Non-pigmented ciliary epithelial cell (primary cell): ENCODE results near the gene FAM161A.
"Not testable (repeated sequence)": the region's sequence is repeated elsewhere in the genome, so short reads cannot be mapped to it uniquely, and the experiment has no call there.

Experiments used
- DNase-seq: peaks from one replicate; pipeline ENCODE4 v3.0.0-alpha.2; 2010; ENCODE audit warnings: low read depth

The FAM161A gene

DNA sequence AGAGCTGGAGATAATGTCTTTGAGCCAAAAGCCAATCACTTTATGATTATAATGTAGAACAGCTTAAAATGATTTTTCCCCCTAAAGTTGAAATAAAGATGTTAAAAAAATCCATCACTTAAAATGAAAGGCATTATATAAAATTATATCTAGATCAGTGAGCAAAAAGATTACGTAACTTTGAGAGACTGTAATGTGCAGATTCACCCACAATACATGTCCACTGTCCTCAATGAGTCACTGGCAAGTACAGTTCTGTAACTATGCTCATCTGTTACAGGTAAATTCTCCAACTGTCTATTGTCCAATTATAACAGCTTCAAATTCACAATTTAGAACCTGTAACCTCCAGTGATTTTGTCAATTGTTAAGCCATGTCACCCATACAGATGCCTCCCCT lies 19.0 kb downstream of the FAM161A start:
- DNase-seq, result no peak

GRCh38 chr2:61833971-61834370 lies 19.9 kb downstream of the FAM161A start:
- no peak for DNase-seq

DNA sequence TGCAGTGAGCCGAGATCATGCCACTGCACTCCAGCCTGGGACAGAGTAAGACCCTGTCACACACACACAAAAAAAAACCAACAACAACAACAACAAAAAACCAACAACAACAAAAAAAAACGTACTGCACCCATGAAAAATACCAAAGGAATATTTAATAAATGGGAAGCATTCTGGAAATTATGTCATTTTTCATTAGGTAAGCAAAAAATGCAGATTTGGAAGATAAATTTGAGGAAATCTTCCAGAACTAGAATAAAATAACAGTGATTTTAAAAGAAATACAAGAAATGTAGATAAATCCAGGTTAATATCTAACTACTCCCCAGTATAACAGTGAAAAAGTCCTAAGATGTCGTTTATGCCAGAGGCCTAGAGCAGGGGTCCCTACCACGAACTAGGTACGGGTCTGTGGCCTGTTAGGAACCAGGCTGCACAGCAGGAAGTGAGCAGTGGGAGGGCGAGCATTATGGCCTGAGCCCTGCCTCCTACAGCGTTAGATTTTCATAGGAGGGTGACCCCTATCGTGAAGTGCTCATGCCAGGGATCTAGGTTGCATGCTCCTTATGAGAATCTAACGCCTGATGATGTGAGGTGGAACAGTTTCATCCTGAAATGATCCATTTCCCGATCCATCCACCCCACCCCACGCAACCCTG lies 21.5 kb downstream of the FAM161A start:
- DNase-seq, result no peak

DNA sequence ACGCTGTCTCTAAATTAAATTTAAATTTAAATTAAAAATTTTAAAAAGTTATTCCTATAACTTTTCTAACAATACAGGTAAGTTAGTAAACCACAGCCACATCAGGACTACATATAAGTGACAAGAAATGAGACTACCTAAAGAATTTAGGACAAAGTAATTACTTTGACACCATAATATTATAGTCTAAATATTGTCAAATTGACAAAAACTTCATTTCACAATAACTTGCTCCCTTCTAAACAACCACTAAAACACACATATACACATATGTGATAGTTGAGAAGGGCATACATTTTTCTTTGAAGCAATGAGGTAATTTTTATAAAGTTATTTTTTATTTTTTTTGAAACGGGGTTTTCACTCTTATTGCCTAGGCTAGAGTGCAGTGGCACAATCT lies 31.6 kb downstream of the FAM161A start:
- DNase-seq, result no peak

GRCh38 chr2:61816480-61817355 lies 37.1 kb downstream of the FAM161A start:
- no peak for DNase-seq

DNA sequence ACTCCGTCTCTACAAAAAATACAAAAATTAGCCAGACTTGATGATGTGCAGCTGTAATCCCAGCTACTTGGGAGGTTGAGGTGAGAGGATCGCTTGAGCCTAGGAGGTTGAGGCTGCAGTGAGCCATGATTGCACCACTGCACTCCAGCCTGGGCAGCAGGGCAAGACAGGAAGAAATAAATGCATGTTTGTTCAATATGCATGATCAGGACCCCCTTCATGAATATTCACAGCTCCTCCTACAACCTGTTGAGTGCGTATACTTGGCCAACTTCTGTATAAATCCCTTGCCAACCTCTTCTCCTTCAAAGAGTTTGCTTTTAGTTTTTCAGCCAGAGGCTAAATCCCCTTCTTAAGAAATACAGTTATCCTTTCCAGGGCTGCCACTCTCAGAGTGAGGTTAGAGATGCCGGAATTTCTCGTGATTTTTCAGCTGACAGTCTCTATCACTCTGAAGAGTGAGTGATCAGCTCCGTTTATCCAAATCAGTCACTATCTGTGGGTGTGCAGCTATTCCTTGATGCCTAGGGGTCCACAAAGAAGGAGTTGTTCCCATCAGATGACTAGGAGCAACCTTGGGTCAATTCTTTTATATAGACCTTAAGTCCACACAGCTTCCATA lies 39.2 kb downstream of the FAM161A start:
- DNase-seq, result no peak

- not testable (repeated sequence) for DNase-seq
Observed at GRCh38 chr2:61813314-61813713, 40.5 kb downstream of the FAM161A start.

DNA sequence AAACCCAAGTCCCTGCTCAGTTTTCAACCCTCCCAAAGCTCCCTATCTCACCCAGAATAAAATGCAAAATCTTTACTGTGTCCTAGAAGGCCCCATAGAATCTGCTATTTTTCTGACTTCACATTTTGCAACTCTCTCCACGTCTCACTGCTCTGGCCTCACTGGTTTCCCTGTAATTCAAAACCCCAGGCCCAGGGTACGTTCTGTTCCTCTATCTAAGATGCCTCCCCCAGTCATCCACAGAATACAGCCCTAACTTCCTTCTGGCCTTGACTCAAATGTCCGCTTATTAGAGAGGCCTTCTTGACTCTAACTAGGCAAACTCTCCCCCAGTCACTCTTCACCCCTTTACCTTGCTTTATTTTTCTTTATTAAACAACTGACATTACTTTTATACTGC lies 42.0 kb downstream of the FAM161A start:
- no peak for DNase-seq

GRCh38 chr2:61810203-61810602 lies 43.7 kb downstream of the FAM161A start:
- not testable (repeated sequence) for DNase-seq

- DNase-seq, result not testable (repeated sequence)
Observed at GRCh38 chr2:61808693-61809092, 45.2 kb downstream of the FAM161A start.

DNA sequence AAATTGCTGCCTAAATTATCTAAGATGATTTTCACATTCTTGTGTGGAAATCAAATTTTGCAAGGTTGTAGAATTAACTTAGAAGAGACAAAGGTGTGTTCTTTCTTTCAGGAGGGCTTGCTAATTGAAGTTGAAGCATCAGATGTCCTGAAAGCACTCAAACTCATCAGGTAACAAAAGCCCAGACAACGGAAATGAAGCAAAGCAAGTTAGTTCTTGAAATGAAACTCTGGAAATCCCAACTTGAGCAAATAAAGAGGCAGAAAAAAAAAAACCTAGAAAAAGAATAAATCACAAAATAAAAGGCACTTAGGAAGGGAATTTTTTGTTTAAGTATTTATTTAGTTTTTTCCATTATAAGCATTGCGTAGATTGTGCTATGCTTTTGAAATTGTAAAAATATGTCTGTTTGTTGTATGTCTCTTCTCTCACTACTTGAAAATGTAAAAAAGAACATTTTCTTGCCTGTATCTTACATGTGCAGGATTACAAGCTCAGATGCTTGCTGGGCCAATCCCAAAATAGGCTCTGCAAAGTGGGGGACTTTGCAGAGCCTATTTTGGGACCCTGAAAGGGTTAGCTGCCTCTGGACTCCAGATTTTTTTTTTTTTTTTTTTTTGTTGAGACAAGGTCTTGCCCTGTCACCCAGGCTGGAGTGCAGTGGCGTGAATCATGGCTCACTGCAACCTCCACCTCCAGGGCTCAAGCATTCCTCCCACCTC lies 46.7 kb downstream of the FAM161A start:
- DNase-seq, result no peak

DNA sequence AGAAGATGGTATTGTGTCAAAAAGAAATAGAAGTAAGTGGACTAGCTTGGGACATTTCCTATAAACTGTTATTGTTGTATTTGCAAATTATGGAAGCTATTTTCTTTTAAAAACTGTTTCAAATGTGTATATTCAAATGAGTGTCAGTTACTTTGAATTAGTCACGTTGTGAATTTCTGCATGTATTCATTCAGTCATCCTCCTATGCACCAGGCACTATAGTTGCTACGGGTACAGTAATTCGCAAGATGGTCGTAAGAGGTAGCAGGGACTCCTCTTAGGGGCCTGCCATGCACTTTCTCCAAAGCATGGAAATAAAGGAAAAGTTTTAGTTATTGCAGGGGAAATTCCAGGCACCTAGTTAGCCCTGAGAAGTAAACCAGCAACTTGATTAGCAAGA lies 51.3 kb downstream of the FAM161A start:
- no peak for DNase-seq

GRCh38 chr2:61799099-61799498 lies 54.8 kb downstream of the FAM161A start:
- no peak for DNase-seq

GRCh38 chr2:61797446-61797845 lies 56.4 kb downstream of the FAM161A start:
- DNase-seq, result not testable (repeated sequence)

DNA sequence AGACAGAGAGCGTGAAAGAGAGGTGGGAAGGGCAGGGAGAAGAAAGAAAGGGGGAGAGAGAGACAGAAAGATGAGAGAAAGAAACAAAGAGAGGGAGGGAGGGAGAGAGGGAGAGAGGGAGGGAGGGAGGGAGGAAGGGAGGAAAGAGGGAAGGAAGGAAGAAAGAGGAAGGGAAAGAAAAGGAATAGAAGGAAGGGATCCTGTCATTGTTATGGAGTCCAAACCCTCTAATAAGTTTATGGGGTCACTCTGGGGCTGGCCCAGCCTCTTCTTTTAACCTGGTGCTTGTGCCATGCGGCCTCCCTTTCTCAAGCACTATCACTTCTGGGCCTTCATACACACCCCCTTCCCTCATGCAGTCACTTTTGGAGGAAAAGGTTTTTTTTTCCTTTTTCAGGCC lies 58.5 kb downstream of the FAM161A start:
- DNase-seq, result no peak

GRCh38 chr2:61793389-61793836 lies 60.4 kb downstream of the FAM161A start:
- DNase-seq, result no peak

DNA sequence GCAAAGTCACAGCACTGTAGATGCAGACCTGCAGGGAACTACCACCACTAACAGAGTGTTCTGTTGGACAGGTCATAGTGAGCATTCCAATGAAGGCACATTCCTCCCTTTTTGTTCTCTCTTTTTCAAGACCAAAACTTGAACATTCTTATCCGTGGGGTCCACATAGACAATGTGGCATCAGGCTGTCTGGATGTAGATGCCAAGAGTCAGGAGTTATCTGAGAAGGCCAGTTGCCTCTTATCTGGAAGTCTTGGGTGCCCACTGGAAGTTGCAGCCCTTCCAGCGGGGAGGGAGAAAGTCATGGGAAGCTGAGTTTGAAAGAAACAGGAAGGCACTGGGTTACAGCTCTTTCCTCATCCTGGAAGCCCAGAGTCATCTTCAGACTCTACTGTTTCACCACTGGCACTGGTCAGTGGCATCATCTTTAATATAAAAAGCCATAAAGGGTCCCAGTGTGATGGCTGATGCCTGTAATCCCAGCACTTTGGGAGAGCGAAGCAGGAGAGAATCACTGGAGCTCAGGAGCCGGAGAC lies 61.4 kb downstream of the FAM161A start:
- no peak for DNase-seq

DNA sequence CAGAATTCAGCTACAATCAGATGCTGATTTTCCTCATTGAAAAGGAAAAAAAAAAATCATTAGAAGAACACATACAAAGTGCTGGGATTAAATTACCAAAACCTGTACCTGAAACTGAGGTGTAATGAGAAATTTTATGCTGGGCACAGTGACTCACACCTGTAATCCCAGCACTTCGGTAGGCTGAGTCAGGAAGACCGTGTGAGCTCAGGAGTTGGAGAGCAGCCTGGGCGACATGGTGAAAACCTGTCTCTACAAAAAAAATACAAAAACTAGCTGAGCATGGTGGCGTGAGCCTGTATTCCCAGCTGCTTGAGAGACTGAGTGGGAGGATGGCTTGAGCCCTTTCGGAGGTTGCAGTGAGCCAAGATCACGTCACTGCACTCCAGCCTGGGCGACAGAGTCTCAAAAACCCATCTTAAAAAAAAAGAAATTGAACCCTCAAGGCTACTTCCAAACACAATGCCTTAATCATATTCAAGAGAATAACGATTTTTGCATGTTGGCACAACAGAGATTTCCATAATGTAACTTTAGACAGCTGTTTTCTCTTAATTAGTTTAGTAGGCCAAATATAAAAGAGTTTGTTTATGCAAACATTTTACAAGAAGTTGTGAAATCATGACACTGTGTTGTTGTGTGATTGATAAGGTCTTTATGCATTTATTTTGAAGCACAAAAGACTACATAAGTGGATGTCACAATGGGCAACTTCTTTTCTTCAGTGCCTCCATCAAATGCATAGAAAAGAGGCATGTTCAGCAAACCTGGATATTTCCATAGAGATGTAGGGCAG lies 63.9 kb downstream of the FAM161A start:
- DNase-seq, result no peak

DNA sequence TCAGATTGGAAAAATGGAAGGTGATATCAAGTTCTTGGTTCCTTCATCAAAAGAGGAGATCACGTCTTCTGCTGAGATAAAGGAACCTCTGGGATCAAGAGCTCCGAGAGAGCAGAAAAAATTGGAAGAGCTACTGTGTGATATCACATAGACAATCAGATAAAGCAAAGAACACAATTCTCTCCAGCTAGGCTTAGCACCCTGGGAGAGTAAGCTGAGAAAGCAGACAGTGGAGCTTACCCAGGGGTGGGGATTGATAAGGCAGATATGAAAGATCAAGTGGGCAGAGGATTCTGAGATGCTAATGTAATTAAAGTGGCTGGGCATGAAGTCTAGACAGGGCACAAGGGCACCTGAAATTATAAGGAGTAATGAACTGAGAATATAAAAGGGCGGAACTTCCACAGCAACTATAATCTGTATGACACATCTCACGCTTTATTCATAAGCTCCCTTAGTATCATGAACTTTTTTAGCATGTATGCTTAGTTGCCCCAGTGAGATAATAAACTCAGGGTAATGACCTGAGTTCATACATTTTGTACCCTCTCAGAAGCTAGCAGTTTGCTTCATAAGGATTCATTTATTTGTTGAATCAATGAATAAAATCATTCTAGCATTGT lies 65.8 kb downstream of the FAM161A start:
- DNase-seq, result no peak

DNA sequence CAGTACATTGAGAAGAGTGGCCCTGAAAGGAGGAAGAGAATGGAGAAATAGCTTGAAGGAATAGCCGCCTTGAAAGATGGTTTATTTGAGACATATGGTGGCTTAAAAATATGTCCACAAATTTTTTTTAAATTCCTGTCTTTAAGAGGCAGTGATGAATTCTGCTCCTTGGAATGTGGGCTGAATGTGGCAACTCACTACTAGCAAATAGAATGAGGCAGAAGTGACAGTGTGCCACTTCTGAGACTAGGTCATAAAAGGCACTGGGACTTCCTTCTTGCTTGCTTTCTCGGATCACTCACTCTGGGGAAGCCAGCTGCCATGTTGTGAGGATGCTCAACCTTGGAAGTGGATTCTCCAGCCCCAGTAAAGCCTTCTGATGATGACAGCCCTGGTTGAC lies 67.0 kb downstream of the FAM161A start:
- no peak for DNase-seq

- DNase-seq, result no peak
Observed at GRCh38 chr2:61785583-61785982, 68.3 kb downstream of the FAM161A start.
